Tibial nerve (tissue), 4 donors: ENCODE measurements around the gene UBE2E1.

Source experiments
- CTCF ChIP-seq, 5 experiments: fragments of 200-600 bp in 3 of 5; fragments of 450-650 bp in 2 of 5; sonication (generic) in 3 of 5; IDR thresholded peaks; one replicate each; pipeline ENCODE4 v1.5.1; 2016 to 2019; ENCODE audit warnings: antibody characterized with exemption in 5 of 5, mild to moderate bottlenecking in 3 of 5, moderate library complexity in 2 of 5
- EP300 ChIP-seq, 2 donors: sonication (generic); formaldehyde crosslinking; IDR thresholded peaks; one replicate each; pipeline ENCODE4 v1.6.1; 2017; ENCODE audit warnings: antibody characterized with exemption in 2 of 2, mild to moderate bottlenecking in 1 of 2
- POLR2A ChIP-seq, 2 donors: fragments of 450-650 bp; IDR thresholded peaks; one replicate each; pipeline ENCODE4 v1.6.1; 2017; ENCODE audit warnings: antibody characterized with exemption in 2 of 2, mild to moderate bottlenecking in 2 of 2, moderate library complexity in 2 of 2

DNA sequence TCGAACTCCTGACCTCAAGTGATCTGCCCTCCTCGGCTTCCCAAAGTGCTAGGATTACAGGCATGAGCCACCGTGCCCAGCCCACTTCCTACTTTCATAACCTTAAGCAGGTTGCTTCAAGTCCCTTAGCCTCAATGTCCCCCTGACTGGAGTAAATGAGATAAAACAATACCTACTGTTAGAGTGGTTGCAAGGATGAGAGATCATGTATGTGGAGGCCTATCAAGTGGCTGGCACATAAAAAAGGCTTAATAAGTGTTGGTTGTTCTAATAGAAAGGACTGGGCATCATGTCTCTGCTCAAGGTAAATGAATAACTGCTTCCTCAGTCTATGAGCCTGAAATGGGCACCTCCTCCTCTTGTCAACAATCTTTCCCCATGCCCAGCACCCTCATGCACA lies 25.9 kb upstream of the UBE2E1 start:
- no peak for TF ChIP-seq CTCF (IDR thresholded peaks at IDR 0.05)
- TF ChIP-seq POLR2A (IDR thresholded peaks at IDR 0.05): no peak
- no peak for TF ChIP-seq EP300 (IDR thresholded peaks at IDR 0.05)
